Subcutaneous abdominal adipose tissue (tissue), 5 donors: ENCODE results near the gene FPR2.
"Not testable (repeated sequence)": the region's sequence is repeated elsewhere in the genome, so short reads cannot be mapped to it uniquely, and the experiment has no call there.

ENCODE experiments used
- H3K27ac ChIP-seq: one replicate; pipeline ENCODE4 v1.7.0; 2013; ENCODE audit warnings: low read depth, mild to moderate bottlenecking, inconsistent platforms, low read length, moderate library complexity
- H3K27me3 ChIP-seq, 5 donors: one replicate each; pipeline ENCODE4 v1.7.0; 2013; ENCODE audit warnings: low read length in 5 of 5, inconsistent platforms in 1 of 5; ENCODE audit not compliant: control insufficient read depth in 5 of 5, insufficient read depth in 4 of 5
- H3K36me3 ChIP-seq, 5 donors: one replicate each; pipeline ENCODE4 v1.7.0; 2013; ENCODE audit warnings: low read length in 5 of 5; ENCODE audit not compliant: control insufficient read depth in 5 of 5, insufficient read depth in 5 of 5
- H3K4me1 ChIP-seq, 5 donors: one replicate each; pipeline ENCODE4 v1.7.0; 2013; ENCODE audit warnings: low read length in 5 of 5, mild to moderate bottlenecking in 3 of 5, moderate library complexity in 1 of 5; ENCODE audit not compliant: control insufficient read depth in 5 of 5, insufficient read depth in 5 of 5
- H3K4me3 ChIP-seq, 5 donors: one replicate each; pipeline ENCODE4 v1.7.0; 2013; ENCODE audit warnings: low read length in 5 of 5, low read depth in 1 of 5
- H3K9ac ChIP-seq, 5 donors: one replicate each; pipeline ENCODE4 v1.7.0; 2013; ENCODE audit warnings: low read length in 5 of 5, mild to moderate bottlenecking in 4 of 5, moderate library complexity in 3 of 5
- H3K9me3 ChIP-seq, 5 donors: one replicate each; pipeline ENCODE4 v1.7.0; 2013; ENCODE audit warnings: low read length in 5 of 5; ENCODE audit not compliant: control insufficient read depth in 5 of 5
- donor health status: healthy.
- donor health status: healthy.
- donor health status: healthy.
- donor health status: healthy.
- donor health status: healthy.

Gene FPR2

DNA sequence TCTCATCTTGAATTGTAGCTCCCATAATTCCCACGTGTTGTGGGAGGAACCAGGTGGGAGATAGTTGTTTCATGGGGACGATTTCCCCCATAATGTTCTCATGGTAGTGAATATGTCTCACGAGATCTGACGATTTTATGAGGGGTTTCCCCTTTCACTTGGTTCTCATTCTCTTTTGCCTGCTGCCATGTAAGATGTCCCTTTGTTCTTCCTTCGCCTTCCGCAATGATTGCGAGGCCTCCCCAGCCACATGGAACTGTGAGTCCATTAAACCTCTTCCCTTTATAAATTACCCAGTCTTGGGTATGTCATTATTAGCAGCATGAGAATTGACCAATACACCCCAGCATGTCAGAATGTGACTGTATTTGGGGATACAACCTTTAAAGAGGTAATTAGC is 5.4 kb upstream of the FPR2 start:
- H3K36me3 ChIP-seq = no peaks in the 10 kb centered on the region
- no peak overlapping the region for H3K4me3 ChIP-seq
- no peak overlapping the region for H3K9ac ChIP-seq
- H3K27me3 ChIP-seq = peaks cover 0 to 5% (median 3%) of the 10 kb centered on the region in 5 donors
- H3K4me1 ChIP-seq = peaks cover 0 to 4% (median 0%) of the 10 kb centered on the region in 5 donors
- H3K9me3 ChIP-seq = no peaks in the 10 kb centered on the region
- no peak overlapping the region for H3K27ac ChIP-seq

DNA sequence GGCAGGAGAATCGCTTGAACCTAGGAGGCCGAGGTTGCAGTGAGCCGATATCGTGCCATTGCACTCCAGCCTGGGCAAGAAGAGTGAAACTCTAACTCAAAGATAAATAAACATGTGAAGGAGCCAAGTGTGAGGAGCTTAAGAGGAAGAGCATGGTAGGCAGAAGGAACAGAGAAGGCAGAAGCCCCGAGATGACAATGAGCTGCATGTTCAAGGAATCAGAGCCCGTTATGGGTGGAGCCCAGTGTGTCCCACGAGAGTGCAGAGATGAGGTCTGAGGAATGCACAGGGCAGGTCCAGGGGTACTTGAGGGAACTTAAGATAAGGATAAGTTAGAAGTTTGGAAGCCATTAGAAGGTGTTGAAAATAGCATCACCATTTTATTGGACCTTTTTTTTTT is 716 bp downstream of the FPR2 start:
- no peak overlapping the region for H3K27ac ChIP-seq
- H3K4me1 ChIP-seq = no peaks in the 10 kb centered on the region
- H3K9me3 ChIP-seq = no peaks in the 10 kb centered on the region
- H3K4me3 ChIP-seq = no peak overlapping the region
- H3K9ac ChIP-seq = no peak overlapping the region
- H3K36me3 ChIP-seq = no peaks in the 10 kb centered on the region
- H3K27me3 ChIP-seq = peaks cover 0 to 8% (median 3%) of the 10 kb centered on the region in 5 donors

DNA sequence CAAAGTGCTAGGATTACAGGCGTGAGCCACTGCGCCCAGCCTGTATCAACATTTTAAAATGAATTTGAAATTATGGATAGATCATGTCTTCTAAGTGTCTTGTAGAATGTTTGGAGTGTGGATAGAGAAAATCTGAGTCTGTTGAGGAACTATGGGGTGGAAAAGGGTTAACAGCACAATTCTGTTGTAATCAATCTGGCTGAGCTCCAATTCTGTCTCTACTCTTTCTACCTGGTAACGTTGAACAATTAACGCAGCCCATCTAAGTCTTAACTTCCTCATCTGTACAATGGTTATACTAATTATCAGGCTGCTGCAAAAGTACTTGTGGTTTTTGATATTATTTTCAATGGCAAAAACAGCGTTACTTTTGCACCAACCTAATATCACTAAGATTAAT is 4.1 kb downstream of the FPR2 start:
- H3K9ac ChIP-seq = no peak overlapping the region
- H3K27ac ChIP-seq = no peak overlapping the region
- peaks cover 0 to 8% (median 3%) of the 10 kb centered on the region in 5 donors for H3K27me3 ChIP-seq
- no peaks in the 10 kb centered on the region for H3K36me3 ChIP-seq
- no peaks in the 10 kb centered on the region for H3K4me1 ChIP-seq
- H3K9me3 ChIP-seq = no peaks in the 10 kb centered on the region
- H3K4me3 ChIP-seq = no peak overlapping the region

DNA sequence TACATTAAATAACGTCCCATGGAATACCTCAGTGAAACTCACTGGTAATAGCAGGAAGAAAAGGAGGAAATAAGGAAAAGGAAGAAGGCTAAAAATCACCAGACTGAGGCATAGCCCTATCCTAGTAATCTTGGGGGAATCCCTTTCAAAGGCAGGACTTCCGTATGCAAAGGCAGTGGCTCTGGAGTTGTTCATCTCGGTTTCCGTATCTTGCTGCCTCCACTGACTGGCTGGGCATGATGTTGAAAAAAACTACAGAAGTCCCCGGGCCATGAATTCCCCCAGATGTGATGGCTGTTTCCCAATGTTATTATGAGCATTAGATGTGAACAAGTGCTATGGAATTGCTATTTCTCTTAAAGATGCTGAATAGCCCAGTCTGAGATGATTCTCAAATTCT is 5.5 kb downstream of the FPR2 start:
- Histone ChIP-seq H3K27ac (no peak overlapping the region), H3K4me3 (no peak overlapping the region), H3K4me1 (no peaks in the 10 kb centered on the region), H3K36me3 (no peaks in the 10 kb centered on the region), H3K9me3 (no peaks in the 10 kb centered on the region), H3K27me3 (peaks cover 0 to 8% (median 3%) of the 10 kb centered on the region in 5 donors), H3K9ac (no peak overlapping the region)

DNA sequence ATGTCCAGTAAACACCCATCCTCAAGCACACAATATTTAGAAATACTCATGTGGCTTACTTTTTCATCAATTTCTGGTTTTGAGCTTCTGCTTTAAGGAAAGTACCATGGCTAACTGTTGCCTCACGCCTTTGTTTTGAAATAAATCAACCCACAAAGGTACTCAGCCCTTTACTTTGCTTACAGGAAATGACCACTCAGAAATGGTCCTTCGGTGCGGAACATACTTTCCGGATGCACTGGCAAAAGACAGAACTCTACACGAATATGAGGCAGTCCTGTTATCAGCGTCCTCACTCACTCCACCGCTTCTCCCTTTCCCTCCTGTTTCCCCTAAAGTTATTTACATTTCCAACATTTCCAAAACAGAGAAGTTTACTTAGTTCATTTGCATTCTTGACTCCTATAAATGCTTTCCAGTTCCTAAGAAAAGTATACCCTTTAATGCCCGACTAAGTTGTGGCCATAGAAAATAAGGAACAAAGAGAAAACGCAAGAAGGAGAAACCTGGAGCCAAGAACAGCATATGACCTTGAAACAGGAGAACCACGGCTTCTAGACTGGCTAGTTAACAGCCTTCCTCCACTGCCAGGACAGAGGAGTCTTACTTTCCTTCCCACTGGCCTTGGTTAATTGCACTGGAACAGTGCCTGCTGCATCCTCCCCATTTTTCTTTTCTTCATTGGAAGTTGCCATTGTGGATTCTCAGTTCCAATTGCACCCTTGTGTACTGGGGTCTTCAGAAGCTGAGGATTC is 10.6 kb downstream of the FPR2 start:
- Histone ChIP-seq H3K27ac (no peak overlapping the region), H3K9ac (no peak overlapping the region), H3K9me3 (no peaks in the 10 kb centered on the region), H3K36me3 (no peaks in the 10 kb centered on the region), H3K4me3 (no peak overlapping the region), H3K27me3 (peaks cover 0 to 7% (median 0%) of the 10 kb centered on the region in 5 donors), H3K4me1 (no peaks in the 10 kb centered on the region)

DNA sequence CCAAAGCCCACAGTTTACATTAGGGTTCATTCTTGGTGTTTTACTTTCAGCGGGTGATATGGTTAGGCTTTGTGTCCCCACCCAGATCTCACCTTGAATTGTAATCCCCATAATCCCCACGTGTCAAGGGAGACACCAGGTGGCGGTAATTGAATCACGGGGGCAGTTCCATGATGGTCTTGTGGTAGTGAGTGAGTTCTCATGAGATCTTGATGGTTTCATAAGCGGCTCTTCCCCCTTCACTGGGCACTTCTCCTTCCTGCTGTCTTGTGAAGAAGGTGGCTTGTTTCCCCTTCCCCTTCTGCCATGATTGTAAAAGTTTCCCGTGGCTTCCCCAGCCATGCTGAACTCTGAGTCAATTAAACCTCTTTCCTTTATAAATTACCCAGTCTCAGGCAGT is 12.0 kb downstream of the FPR2 start:
- H3K9me3 ChIP-seq = no peaks in the 10 kb centered on the region
- H3K27me3 ChIP-seq = peaks cover 0 to 7% (median 0%) of the 10 kb centered on the region in 5 donors
- H3K4me1 ChIP-seq = peaks cover 0 to 5% (median under 1%) of the 10 kb centered on the region in 5 donors
- no peak overlapping the region for H3K9ac ChIP-seq
- H3K4me3 ChIP-seq = no peak overlapping the region
- no peak overlapping the region for H3K27ac ChIP-seq
- no peaks in the 10 kb centered on the region for H3K36me3 ChIP-seq

DNA sequence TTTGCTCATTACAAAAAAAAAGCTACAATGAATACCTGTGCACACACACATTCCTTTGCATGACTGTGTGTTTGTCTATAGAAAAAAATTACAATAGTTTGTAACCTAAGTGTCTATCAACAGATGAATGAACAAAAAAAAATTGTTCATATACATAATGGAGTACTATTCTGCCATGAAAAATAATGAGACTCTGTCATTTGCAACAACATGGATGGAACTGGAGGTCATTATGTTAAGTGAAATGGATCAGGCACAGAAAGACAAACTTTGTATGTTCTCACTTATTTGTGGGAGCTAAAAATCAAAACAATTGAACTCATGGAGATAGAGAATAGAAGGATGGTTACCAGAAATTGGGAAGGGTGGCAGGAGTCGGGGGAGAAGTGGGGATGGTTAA is 15.6 kb downstream of the FPR2 start:
- peaks cover 0 to 21% (median 0%) of the 10 kb centered on the region in 5 donors for H3K27me3 ChIP-seq
- H3K9me3 ChIP-seq, H3K4me3 ChIP-seq, H3K9ac ChIP-seq, H3K27ac ChIP-seq, H3K36me3 ChIP-seq: not testable (repeated sequence)
- peaks cover 0 to 14% (median 3%) of the 10 kb centered on the region in 5 donors for H3K4me1 ChIP-seq

DNA sequence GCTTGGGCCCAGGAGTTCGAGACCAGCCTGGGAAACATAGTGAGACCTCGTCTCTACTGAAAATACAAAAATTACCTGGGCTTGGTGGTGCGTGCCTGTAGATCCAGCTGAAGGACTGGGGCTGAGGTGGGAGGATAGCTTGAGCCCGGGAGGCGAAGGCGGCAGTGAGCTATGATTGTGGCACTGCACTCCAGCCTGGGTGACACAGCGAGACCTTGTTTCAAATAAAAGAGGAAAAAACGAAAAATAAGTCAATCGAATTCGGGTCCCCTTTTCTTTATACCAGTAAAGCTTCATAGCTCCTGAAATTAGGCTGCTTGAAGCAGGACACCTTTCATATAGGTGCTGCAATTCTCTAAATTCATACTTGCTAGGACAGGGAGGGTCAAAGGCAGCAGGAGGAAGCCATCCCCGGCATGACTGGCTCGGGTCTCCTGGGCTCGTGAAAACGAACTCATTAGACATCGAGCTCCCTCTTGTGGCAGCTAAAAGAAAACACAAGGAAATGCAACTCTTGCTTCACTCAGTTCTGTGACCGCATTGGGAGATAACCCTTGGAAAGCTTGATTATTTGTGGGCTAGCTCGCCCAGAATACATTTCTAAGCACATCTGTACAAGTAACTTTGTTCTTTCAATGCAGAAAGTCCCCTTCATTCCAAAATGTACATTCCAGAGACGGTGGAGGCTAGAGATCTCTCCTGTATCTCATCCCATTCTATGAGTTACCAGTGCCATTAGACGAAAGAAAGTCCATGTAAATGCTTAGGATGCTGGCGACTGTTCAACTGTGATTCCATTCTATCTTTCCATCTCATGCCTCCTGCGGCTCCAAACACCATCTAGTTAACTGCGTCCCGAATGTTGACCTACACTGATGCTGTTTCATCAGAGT is 16.8 kb downstream of the FPR2 start:
- Histone ChIP-seq H3K27ac (no peak overlapping the region), H3K27me3 (peaks cover 0 to 15% (median 0%) of the 10 kb centered on the region in 5 donors), H3K4me1 (peaks cover 0 to 14% (median 3%) of the 10 kb centered on the region in 5 donors), H3K36me3 (no peaks in the 10 kb centered on the region), H3K9ac (no peak overlapping the region), H3K9me3 (no peaks in the 10 kb centered on the region), H3K4me3 (no peak overlapping the region)

DNA sequence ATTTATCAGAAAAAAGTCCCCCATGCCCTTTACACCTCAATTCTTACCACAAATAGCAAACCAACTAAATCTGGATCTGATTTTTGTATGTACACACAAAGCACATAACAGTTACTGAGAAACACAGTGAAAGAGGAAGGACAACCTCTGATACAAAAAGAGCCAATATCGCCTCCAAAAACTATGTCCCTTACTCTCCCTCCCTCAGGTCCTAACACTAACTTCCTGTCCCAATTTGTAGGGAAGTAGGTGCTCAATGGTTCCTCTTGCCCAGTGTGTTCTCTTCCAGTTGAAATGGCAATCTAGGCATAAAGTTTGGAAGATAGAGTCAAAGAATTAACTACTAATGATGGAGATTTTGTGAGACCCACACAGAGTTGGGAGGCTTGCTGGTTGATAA is 18.2 kb downstream of the FPR2 start:
- Histone ChIP-seq H3K27ac (no peak overlapping the region), H3K4me1 (peaks cover 0 to 15% (median 3%) of the 10 kb centered on the region in 5 donors), H3K27me3 (peaks cover 0 to 15% (median 0%) of the 10 kb centered on the region in 5 donors), H3K9me3 (no peaks in the 10 kb centered on the region), H3K4me3 (no peak overlapping the region), H3K36me3 (no peaks in the 10 kb centered on the region), H3K9ac (no peak overlapping the region)

DNA sequence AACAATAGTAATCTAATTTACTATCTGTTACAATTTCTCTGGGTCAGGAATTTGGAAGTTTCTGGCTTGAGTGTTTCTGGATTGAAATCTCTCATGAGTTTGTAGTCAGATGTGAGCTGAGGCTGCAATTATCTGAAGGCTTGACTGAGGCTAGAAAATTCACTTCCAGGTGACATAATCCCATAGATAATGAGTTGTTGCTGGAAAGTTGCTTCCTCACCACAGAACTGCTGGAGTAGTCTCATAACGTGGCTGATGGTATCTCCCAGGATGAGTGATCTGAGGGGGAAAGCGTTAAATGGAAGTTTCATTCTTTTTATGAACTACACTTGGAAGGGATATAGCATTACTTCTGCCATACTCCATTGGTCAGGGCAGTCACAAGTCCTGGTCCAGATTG is 18.7 kb downstream of the FPR2 start:
- Histone ChIP-seq H3K36me3 (no peaks in the 10 kb centered on the region), H3K9ac (no peak overlapping the region), H3K4me3 (no peak overlapping the region)

More for the DNA sequence above, 18.7 kb downstream of the FPR2 start:
- no peak overlapping the region for H3K27ac ChIP-seq
- H3K9me3 ChIP-seq = no peaks in the 10 kb centered on the region
- peaks cover 0 to 15% (median 0%) of the 10 kb centered on the region in 5 donors for H3K27me3 ChIP-seq
- peaks cover 0 to 18% (median 3%) of the 10 kb centered on the region in 5 donors for H3K4me1 ChIP-seq
